IPS-20b (cell line): ENCODE data around the gene TBC1D24.

Experiments
- H3K27ac ChIP-seq: one replicate; pipeline ENCODE4 v1.5.1; 2013; ENCODE audit warnings: low read length
- H3K27me3 ChIP-seq: 2 replicates; pipeline ENCODE4 v1.6.1; 2013; ENCODE audit warnings: mild to moderate bottlenecking, low read length, inconsistent platforms; ENCODE audit not compliant: insufficient read depth
- H3K36me3 ChIP-seq: 2 replicates; pipeline ENCODE4 v1.6.1; 2013; ENCODE audit warnings: low read depth, mild to moderate bottlenecking, inconsistent platforms, low read length, moderate library complexity; ENCODE audit not compliant: insufficient read depth
- H3K4me1 ChIP-seq: 2 replicates; pipeline ENCODE4 v1.6.1; 2013; ENCODE audit warnings: mild to moderate bottlenecking, control low read depth, inconsistent platforms, low read length, moderate library complexity; ENCODE audit not compliant: insufficient read depth
- H3K4me3 ChIP-seq: 2 replicates; pipeline ENCODE4 v1.5.1; 2013; ENCODE audit warnings: mild to moderate bottlenecking, low read length, inconsistent platforms
- H3K9ac ChIP-seq: 2 replicates; pipeline ENCODE4 v1.6.1; 2013; ENCODE audit warnings: low read depth, mild to moderate bottlenecking, inconsistent platforms, low read length, moderate library complexity
- H3K9me3 ChIP-seq: 2 replicates; pipeline ENCODE4 v1.6.1; 2013; ENCODE audit warnings: mild to moderate bottlenecking, low read depth, low read length, inconsistent platforms; ENCODE audit not compliant: insufficient read depth

Gene TBC1D24

GRCh38 chr16:2464333-2464732, 10.6 kb upstream of the TBC1D24 start:
- Histone ChIP-seq H3K27ac (no peak overlapping the region), H3K9me3 (no peaks in the 10 kb centered on the region), H3K27me3 (peaks cover 19% of the 10 kb centered on the region), H3K36me3 (peaks cover 23% of the 10 kb centered on the region), H3K4me1 (peaks cover 3% of the 10 kb centered on the region; the same call in 1 of the 2 replicates), H3K4me3 (no peak overlapping the region), H3K9ac (no peak overlapping the region)

DNA sequence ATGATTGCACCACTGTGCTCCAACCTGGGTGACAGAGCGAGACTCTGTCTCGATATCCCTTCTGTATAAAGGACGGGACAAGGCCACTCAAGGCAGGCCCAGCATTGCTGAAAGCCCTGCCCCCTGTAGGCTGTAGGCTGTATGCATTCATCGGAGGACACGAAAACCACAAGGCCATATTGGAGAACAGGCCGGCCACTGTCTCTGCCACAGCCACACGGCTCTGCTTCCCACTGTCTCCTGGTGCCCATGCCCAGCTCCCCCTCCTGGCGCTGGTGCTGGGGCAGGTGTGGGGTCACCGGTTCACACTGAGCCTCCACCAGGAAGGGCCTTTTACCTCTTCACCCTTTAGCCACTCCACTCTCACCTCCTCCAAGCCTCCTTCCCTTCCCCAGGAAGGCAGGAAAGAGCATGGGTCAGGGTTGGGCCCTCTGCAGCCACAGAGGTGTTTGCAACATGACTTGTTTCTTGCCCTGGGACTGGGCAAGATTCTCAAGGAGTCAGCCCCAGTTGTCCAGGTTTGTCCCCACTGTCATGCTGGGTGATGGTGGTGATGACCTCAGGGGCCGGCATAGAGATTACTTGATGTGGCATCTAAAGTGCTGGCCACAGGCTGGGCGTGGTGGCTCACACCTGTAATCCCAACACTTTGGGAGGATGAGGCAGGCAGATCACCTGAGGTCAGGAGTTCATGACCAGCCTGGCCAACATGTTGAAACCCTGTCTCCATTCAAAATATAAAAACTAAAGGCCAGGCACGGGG, 9.1 kb upstream of the TBC1D24 start:
- H3K27me3 ChIP-seq: peaks cover 34% of the 10 kb centered on the region
- peaks cover 23% of the 10 kb centered on the region for H3K36me3 ChIP-seq
- no peak overlapping the region for H3K27ac ChIP-seq
- no peak overlapping the region for H3K9ac ChIP-seq
- no peak overlapping the region for H3K4me3 ChIP-seq
- peaks cover 6% of the 10 kb centered on the region for H3K4me1 ChIP-seq
- H3K9me3 ChIP-seq: no peaks in the 10 kb centered on the region

DNA sequence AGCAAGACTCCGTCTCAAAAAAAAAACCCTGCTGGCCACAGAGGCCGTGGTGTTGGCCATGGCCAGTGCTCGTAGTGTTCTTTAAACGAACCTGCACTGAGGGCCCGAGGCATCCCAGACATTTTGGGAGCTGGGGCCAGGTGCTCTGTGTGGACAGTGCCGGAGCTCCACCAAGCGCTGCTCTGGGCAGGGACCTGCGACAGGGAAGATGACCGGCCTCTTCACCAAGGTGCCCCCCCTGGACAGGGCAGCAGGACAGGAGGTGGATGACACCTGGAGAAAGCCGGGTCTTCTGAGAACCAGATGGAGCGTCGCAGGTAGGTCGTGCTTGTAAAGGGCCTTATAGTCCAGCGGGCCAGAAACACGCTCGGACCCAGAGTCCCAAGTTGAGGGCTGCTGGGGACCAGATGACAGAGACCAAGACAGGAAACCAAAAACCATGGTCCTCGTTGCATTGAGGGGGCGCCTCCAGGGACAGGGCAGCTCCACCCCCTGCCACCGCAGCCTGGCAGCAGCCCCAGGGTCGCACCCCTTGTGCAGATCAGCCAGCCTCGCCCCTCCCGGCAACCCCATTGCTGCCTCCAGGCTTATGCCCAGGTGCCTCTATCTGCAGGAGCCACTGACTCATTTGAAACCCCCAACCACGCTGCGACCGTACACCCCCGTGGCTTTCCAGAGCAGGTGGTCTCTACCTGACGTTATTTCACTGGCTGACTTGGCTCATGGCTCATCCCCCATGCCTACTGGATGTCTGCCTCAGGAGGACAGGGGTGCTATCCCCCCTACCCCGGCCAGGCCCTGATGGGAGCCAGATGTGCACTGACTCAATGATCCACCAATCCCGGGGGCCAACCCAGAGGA, 8.0 kb upstream of the TBC1D24 start:
- Histone ChIP-seq H3K9ac (peak overlapping the region; percentile 61; the same call in 1 of the 2 replicates), H3K9me3 (no peaks in the 10 kb centered on the region), H3K36me3 (peaks cover 12% of the 10 kb centered on the region; the same call in 1 of the 2 replicates), H3K4me1 (peaks cover 6% of the 10 kb centered on the region), H3K4me3 (no peak overlapping the region; the same call in 1 of the 2 replicates), H3K27ac (no peak overlapping the region), H3K27me3 (peaks cover 44% of the 10 kb centered on the region)

DNA sequence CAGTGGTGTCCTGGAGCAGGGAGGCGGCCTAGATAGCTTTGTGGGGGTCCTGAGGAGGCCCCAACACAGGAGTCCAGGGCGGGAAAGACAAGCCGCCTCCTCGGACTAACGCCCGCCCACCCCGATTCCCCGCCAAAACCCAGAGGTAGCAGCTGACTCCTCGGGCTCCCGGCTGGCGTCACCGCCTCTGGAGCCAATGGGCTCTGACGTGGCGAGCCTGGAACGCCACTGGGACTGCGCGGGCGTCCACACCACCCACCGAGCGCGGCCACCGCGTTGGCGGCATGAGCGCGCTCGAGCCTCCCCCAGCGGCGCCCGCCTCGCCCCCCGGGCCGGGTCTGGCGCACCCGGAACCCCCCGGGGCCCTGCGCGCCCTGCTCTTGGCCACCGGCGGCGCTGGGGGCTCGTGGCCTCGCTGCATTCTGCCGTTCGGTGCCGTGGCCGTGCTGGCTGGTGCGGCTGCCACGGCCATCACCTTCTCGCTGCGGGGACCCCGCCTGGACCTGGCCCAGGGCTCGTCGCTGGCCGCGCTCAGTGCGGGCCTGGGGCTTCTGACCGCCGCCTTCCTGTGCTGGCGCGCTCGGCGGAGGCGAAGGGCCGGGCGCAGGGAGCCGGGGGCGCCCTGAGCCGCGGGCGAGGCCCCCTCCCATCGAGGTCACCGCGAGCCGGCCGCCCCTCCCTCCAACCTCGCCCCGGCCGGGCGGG, 7.2 kb upstream of the TBC1D24 start:
- H3K4me1 ChIP-seq: peaks cover 6% of the 10 kb centered on the region
- no peak overlapping the region for H3K27ac ChIP-seq
- H3K36me3 ChIP-seq: 0 out of 2 replicates have a peak, but pooled peaks cover 5% of the 10 kb centered on the region
- peak overlapping the region; percentile 64; the same call in 1 of the 2 replicates for H3K4me3 ChIP-seq
- no peaks in the 10 kb centered on the region for H3K9me3 ChIP-seq
- peak overlapping the region; percentile 73; the same call in 1 of the 2 replicates for H3K9ac ChIP-seq
- peaks cover 52% of the 10 kb centered on the region for H3K27me3 ChIP-seq

- H3K4me3 ChIP-seq: peak overlapping the region; percentile 64
- H3K27ac ChIP-seq: no peak overlapping the region
- H3K4me1 ChIP-seq: peaks cover 6% of the 10 kb centered on the region
- H3K36me3 ChIP-seq: 0 out of 2 replicates have a peak, but pooled peaks cover 3% of the 10 kb centered on the region
- H3K9ac ChIP-seq: peak overlapping the region; percentile 73; the same call in 1 of the 2 replicates
- peaks cover 58% of the 10 kb centered on the region for H3K27me3 ChIP-seq
- no peaks in the 10 kb centered on the region for H3K9me3 ChIP-seq
Observed at GRCh38 chr16:2468233-2468724, 6.6 kb upstream of the TBC1D24 start.

- Histone ChIP-seq H3K9ac (peak overlapping the region; percentile 73; the same call in 1 of the 2 replicates), H3K9me3 (no peaks in the 10 kb centered on the region), H3K27me3 (peaks cover 62% of the 10 kb centered on the region), H3K4me3 (peak overlapping the region; percentile 64), H3K4me1 (peaks cover 6% of the 10 kb centered on the region), H3K27ac (no peak overlapping the region), H3K36me3 (no peaks in the 10 kb centered on the region)
Observed at GRCh38 chr16:2468725-2469398, 6.1 kb upstream of the TBC1D24 start.

GRCh38 chr16:2469399-2470233, 5.3 kb upstream of the TBC1D24 start:
- Histone ChIP-seq H3K4me1 (peaks cover 6% of the 10 kb centered on the region), H3K27me3 (peaks cover 70% of the 10 kb centered on the region), H3K9ac (no peak overlapping the region)

DNA sequence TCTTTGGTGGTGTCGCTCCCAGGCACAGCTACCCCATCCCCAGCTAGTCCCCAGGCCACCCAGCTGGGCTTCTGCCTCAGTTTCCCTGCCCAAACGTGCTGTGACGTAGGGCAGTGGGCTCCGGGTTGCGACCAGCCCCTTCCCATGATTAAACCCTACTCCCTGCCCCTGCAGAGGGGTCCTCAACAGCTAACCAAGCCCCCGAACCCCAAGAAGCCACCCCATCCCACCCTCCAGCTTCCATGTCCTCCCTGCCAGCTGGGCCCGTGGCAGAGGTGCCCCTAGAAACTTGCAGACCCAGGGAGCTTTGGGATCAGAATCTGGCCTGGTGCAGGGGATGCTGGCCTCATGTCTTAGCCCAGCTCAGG, 4.7 kb upstream of the TBC1D24 start:
- Histone ChIP-seq H3K4me3 (no peak overlapping the region), H3K27me3 (peaks cover 71% of the 10 kb centered on the region), H3K36me3 (no peaks in the 10 kb centered on the region), H3K4me1 (peaks cover 6% of the 10 kb centered on the region), H3K9me3 (no peaks in the 10 kb centered on the region), H3K9ac (no peak overlapping the region), H3K27ac (no peak overlapping the region)

More at GRCh38 chr16:2469399-2470233, 5.3 kb upstream of the TBC1D24 start:
- Histone ChIP-seq H3K4me3 (no peak overlapping the region), H3K27ac (no peak overlapping the region), H3K9me3 (no peaks in the 10 kb centered on the region), H3K36me3 (no peaks in the 10 kb centered on the region)

DNA sequence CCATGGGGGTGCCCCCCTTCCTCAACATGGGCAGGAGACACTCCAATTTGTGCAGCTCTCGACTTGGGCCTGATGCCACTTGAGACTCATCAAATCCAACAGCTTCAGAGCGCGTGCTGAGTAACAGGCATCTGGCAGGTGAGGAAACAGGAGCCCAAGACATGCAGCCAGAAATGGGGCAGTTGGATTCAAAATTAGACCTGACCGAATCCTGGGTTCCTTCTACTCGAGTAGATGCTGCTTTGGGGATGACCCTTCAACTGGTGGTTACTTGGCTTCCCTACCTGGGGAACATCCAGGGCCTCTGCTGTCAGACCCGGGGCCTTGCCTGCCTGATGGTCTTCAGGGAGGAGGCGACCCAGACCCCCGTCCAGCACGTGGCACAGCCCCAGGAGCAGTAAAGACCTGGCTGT, 4.3 kb upstream of the TBC1D24 start:
- H3K36me3 ChIP-seq: no peaks in the 10 kb centered on the region
- H3K4me1 ChIP-seq: peaks cover 6% of the 10 kb centered on the region
- peaks cover 73% of the 10 kb centered on the region for H3K27me3 ChIP-seq
- no peaks in the 10 kb centered on the region for H3K9me3 ChIP-seq
- no peak overlapping the region for H3K4me3 ChIP-seq
- H3K27ac ChIP-seq: no peak overlapping the region
- no peak overlapping the region for H3K9ac ChIP-seq

DNA sequence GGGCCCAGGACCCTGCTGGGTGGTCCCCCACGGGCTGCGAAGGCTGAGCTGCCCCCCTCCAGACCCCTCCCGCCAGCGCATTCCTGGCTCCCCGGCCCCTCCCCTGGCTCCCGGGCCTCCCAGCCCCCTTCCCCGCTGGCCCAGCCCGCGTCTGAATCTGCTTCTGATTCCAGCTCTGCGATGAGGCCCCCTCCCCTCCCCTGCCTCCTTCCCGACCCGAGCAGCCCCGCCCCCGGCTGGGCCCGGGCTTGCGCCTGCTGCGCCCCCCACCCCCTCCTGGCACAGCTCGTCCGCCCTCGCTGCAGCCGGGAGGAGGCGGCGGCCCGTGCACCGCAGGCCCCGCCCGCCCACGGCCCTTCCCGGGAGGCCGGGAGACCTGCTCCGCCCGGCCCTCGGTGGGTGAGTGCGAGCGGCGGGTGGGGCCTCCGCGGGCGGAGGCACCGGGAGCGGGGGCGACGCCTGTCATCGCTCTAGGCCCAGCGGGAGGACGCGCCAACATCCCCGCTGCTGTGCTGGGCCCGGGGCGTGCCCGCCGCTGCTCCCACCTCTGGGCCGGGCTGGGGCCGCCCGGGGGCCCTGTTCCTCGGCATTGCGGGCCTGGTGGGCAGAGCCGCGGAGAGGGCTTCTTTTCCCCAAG, 3.8 kb upstream of the TBC1D24 start, which contains the start of gene NTN3:
TSS of gene NTN3 (plus strand) at position 282 of the 637 bp plus-strand sequence. CDS start 405 bp downstream, outside the sequence.
- Histone ChIP-seq H3K9ac (no peak within 1 kb of the TSS), H3K4me3 (peak within 1 kb of the TSS; percentile 7; the same call in 1 of the 2 replicates), H3K27me3 (peaks cover 78% of the 10 kb centered on the region), H3K36me3 (no peaks in the 10 kb centered on the region), H3K9me3 (no peaks in the 10 kb centered on the region), H3K27ac (no peak within 1 kb of the TSS), H3K4me1 (peaks cover 6% of the 10 kb centered on the region)
